Muscle of back (tissue), 11 donors: ENCODE data around the gene MAPKAP1. TPM values are rescaled to one million over a fixed set of nuclear protein-coding genes. Genes with fewer than 3 reads are reported as not detected.

ENCODE experiments used
- DNase-seq, 3 donors: peaks; one replicate each; pipeline versions ENCODE4 v3.0.0 to v3.0.0-alpha.2; 2013
- polyA plus RNA-seq, 10 donors: library from polyadenylated mRNA; unstranded; fragments of 120-200 nt; gene quantifications; one replicate each; pipeline ENCODE4 v1.2.1, GENCODE V29; 2013; ENCODE audit not compliant: insufficient read length in 10 of 10

The MAPKAP1 gene
- polyA plus RNA-seq, 10 donors, result 64.5 to 81.1 (median 72.1) TPM

GRCh38 chr9:125515983-125516940, 190.7 kb downstream of the MAPKAP1 start:
- DNase-seq, result no peak

- no peak for DNase-seq
These were observed 191.7 kb downstream of the MAPKAP1 start for GRCh38 chr9:125515281-125515680.

GRCh38 chr9:125514468-125514867, 192.5 kb downstream of the MAPKAP1 start:
- no peak for DNase-seq

- DNase-seq, result no peak
These were observed 193.2 kb downstream of the MAPKAP1 start for GRCh38 chr9:125513668-125514413.

GRCh38 chr9:125513303-125513667, 193.7 kb downstream of the MAPKAP1 start:
- no peak for DNase-seq

- DNase-seq, result peak in 1 of 3 donors; percentile 62
These were observed 195.0 kb downstream of the MAPKAP1 start for GRCh38 chr9:125511789-125512660.

- DNase-seq, result no peak
These were observed 196.0 kb downstream of the MAPKAP1 start for GRCh38 chr9:125510980-125511379.

GRCh38 chr9:125509476-125509875, 197.5 kb downstream of the MAPKAP1 start:
- peak in 2 of 3 donors; percentile 55 to 66 for DNase-seq

GRCh38 chr9:125508249-125508648, 198.8 kb downstream of the MAPKAP1 start:
- no peak for DNase-seq

- DNase-seq, result no peak
These were observed 199.8 kb downstream of the MAPKAP1 start for GRCh38 chr9:125507226-125507625.

- peak in 2 of 3 donors; percentile 67 to 79 for DNase-seq
These were observed 201.0 kb downstream of the MAPKAP1 start for GRCh38 chr9:125505988-125506438.

GRCh38 chr9:125504616-125505015, 202.4 kb downstream of the MAPKAP1 start:
- no peak for DNase-seq

- DNase-seq, result no peak
These were observed 209.1 kb downstream of the MAPKAP1 start for GRCh38 chr9:125497906-125498305.

- DNase-seq, result no peak
These were observed 209.5 kb downstream of the MAPKAP1 start for GRCh38 chr9:125497478-125497877.

GRCh38 chr9:125496313-125496834, 210.6 kb downstream of the MAPKAP1 start:
- DNase-seq, result no peak

- no peak for DNase-seq
These were observed 211.6 kb downstream of the MAPKAP1 start for GRCh38 chr9:125495172-125496119.

GRCh38 chr9:125494653-125494915, 212.4 kb downstream of the MAPKAP1 start:
- no peak for DNase-seq

GRCh38 chr9:125493881-125494652, 212.9 kb downstream of the MAPKAP1 start:
- no peak for DNase-seq

- no peak for DNase-seq
These were observed 213.6 kb downstream of the MAPKAP1 start for GRCh38 chr9:125493384-125493783.

GRCh38 chr9:125492719-125493118, 214.3 kb downstream of the MAPKAP1 start:
- no peak for DNase-seq
